ENCODE results near the gene GMDS. TPM values are rescaled to one million over a fixed set of nuclear protein-coding genes. Genes with fewer than 3 reads are reported as not detected.

Gene GMDS
- total and polyA plus RNA-seq, 2 experiments from 2014 or later, result 6.3 to 17.7 TPM

DNA sequence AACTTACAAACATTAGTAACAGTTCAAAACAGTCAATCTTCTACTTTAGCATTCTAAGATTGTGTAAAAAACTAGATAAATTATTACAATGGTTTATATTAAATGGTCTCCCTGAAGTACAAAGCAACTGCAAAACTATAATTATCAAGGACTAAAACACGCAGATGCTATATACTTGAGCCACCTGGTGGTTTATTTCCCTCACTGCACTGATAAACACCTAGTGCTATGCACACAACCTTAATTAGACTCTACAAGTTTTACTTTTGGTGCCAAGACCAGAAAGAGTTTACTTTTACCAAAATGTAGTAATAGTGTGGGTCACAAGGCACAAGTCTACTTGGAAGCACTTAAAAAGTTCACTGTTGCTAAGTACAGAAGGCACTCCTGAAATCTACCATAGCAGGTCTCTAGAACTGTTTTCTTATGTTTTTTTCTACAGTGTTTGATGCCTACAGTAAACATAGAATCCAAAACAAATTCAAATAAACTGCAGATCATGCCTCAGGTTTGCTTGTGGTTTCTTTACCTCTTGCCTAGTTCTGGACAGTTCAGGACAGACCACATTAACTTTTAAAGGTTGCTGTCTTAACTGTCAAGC is 49.2 kb downstream of the GMDS start:
- DNase-seq (ENCODE audit: low read depth in 1 of 2, low spot score in 1 of 2), result peak; percentile 66 to 80
- no peaks in the 10 kb centered on the region for H3K4me1 ChIP-seq (ENCODE audit: low read depth)
- no peaks in the 10 kb centered on the region for H3K27me3 ChIP-seq
- no peak overlapping the region for H3K4me3 ChIP-seq
- no peak overlapping the region for H3K27ac ChIP-seq
- no peaks in the 10 kb centered on the region for H3K36me3 ChIP-seq
- TF ChIP-seq, protein P1, sequence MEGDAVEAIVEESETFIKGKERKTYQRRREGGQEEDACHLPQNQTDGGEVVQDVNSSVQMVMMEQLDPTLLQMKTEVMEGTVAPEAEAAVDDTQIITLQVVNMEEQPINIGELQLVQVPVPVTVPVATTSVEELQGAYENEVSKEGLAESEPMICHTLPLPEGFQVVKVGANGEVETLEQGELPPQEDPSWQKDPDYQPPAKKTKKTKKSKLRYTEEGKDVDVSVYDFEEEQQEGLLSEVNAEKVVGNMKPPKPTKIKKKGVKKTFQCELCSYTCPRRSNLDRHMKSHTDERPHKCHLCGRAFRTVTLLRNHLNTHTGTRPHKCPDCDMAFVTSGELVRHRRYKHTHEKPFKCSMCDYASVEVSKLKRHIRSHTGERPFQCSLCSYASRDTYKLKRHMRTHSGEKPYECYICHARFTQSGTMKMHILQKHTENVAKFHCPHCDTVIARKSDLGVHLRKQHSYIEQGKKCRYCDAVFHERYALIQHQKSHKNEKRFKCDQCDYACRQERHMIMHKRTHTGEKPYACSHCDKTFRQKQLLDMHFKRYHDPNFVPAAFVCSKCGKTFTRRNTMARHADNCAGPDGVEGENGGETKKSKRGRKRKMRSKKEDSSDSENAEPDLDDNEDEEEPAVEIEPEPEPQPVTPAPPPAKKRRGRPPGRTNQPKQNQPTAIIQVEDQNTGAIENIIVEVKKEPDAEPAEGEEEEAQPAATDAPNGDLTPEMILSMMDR (IDR thresholded peaks at IDR 0.05; ENCODE audit: low read depth, low read length), result peak; percentile 70
- H3K9me3 ChIP-seq (ENCODE audit: low read depth), result no peaks in the 10 kb centered on the region

DNA sequence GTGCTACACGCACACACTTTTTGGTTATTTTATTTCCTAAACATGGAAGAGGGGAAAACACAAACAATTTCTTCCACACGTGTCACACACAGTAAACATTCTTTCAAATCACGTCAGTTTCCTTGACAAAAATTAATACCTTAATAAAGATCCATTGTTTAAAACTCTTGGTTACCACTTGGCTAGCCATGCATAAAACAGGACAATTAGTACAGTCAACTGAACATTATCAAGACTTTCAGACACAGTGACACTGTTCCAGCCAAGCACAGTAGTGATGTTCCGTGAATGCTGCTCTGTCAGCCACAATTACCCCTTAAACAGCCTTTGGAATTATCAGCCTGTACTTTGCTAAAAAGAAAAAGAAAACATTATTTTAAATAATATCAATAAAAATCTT is 50.8 kb downstream of the GMDS start:
- H3K9me3 ChIP-seq (ENCODE audit: low read depth), result no peaks in the 10 kb centered on the region
- no peaks in the 10 kb centered on the region for H3K27me3 ChIP-seq
- no peak for DNase-seq (ENCODE audit: low read depth in 1 of 2, low spot score in 1 of 2)
- no peak overlapping the region for H3K4me3 ChIP-seq
- no peak overlapping the region for H3K27ac ChIP-seq
- no peaks in the 10 kb centered on the region for H3K4me1 ChIP-seq (ENCODE audit: low read depth)
- TF ChIP-seq, protein P1 (IDR thresholded peaks at IDR 0.05; ENCODE audit: low read depth, low read length), result no peak
- H3K36me3 ChIP-seq, result no peaks in the 10 kb centered on the region

DNA sequence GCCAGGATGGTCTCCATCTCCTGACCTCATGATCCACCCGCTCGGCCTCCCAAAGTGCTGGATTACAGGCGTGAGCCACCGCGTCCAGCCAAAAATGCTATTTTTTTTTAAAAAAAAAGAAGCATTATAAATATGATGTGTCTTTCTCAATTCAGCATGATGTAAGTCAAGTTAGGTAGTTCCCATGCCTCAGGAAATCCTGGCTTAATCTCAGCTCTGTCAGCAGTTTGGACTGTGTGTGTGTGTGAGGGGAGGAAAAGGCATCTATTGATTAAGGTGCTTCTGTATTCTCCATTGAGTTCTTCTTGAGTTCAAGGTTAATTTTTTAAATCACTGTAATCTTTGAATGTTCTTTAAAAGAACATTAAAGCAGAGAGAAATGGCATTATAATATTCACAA is 51.5 kb downstream of the GMDS start:
- Histone ChIP-seq H3K36me3 (no peaks in the 10 kb centered on the region), H3K27ac (no peak overlapping the region), H3K4me3 (no peak overlapping the region), H3K9me3 (ENCODE audit: low read depth) (no peaks in the 10 kb centered on the region), H3K4me1 (ENCODE audit: low read depth) (no peaks in the 10 kb centered on the region), H3K27me3 (no peaks in the 10 kb centered on the region)
- TF ChIP-seq, protein P1 (IDR thresholded peaks at IDR 0.05; ENCODE audit: low read depth, low read length), result no peak
- DNase-seq (ENCODE audit: low read depth in 1 of 2, low spot score in 1 of 2), result no peak

DNA sequence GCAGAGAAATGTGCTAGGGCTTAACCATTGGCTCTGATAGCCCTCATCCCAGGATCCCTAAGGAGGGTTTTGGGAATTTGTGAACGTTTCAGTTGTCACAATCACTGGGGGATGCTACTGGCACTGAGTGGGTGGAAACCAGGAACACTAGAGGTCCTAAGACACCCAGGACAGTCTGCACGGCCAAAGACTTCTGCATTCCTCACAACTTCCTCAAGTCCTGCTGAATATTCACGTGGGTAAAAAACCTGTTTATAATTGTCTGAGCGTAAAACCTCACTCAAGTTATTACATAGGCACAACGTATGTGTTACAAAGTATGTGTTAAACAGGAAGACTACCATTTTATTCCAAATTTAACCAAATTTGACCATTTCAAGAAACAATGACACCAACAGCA is 52.4 kb downstream of the GMDS start:
- Histone ChIP-seq H3K27me3 (no peaks in the 10 kb centered on the region), H3K36me3 (no peaks in the 10 kb centered on the region), H3K27ac (no peak overlapping the region), H3K4me3 (no peak overlapping the region), H3K9me3 (ENCODE audit: low read depth) (no peaks in the 10 kb centered on the region), H3K4me1 (ENCODE audit: low read depth) (no peaks in the 10 kb centered on the region)
- DNase-seq (ENCODE audit: low read depth in 1 of 2, low spot score in 1 of 2), result no peak
- TF ChIP-seq, protein P1 (IDR thresholded peaks at IDR 0.05; ENCODE audit: low read depth, low read length), result no peak

DNA sequence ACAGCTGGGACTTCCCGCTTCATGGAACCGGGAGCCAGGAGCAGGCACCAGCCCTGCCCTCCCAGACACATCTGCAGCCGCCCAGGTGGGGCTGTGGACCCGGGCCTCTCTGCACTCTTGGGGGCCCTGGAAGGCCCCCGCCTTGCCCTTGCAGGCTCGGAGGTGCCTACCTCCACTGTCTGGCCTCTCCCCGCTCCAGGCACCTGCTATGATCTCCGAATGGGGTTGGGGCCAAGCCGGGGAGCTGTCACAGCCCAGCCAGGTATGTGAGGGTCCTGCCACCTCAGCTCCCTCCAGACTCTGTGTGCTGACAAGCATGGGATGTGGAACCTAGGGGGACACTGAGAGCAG is 54.0 kb downstream of the GMDS start:
- DNase-seq (ENCODE audit: low read depth in 1 of 2, low spot score in 1 of 2), result no peak
- Histone ChIP-seq H3K9me3 (ENCODE audit: low read depth) (no peaks in the 10 kb centered on the region), H3K4me1 (ENCODE audit: low read depth) (no peaks in the 10 kb centered on the region), H3K27ac (no peak overlapping the region), H3K4me3 (no peak overlapping the region), H3K36me3 (no peaks in the 10 kb centered on the region), H3K27me3 (no peaks in the 10 kb centered on the region)
- TF ChIP-seq, protein P1 (IDR thresholded peaks at IDR 0.05; ENCODE audit: low read depth, low read length), result no peak
